GM20431 (cell line): ENCODE measurements around the gene APLP2.
"Not testable (repeated sequence)": the region's sequence is repeated elsewhere in the genome, so short reads cannot be mapped to it uniquely, and the experiment has no call there.

Experiments used
- in situ Hi-C: fragments of 300-500 bp; cut with MseI, MboI; formaldehyde crosslinking; loops from one replicate; pipeline ENCODE4 v1.15.0; 2020; ENCODE audit warnings: low sequenced_read_pairs; ENCODE audit not compliant: unreplicated experiment

The APLP2 gene

GRCh38 chr11:130162733-130163132, 93.0 kb downstream of the APLP2 start:
- in situ Hi-C loops = no loop called here

- in situ Hi-C loops = no loop called here
Measured at GRCh38 chr11:130163346-130164220, 93.9 kb downstream of the APLP2 start.

GRCh38 chr11:130164221-130164570, 94.5 kb downstream of the APLP2 start:
- in situ Hi-C loops = no loop called here

- in situ Hi-C loops = no loop called here
Measured at GRCh38 chr11:130165601-130166456, 96.1 kb downstream of the APLP2 start.

- in situ Hi-C loops = no loop called here
Measured at GRCh38 chr11:130166457-130166784, 96.7 kb downstream of the APLP2 start.

GRCh38 chr11:130167146-130167545, 97.5 kb downstream of the APLP2 start:
- in situ Hi-C loops = no loop called here

- in situ Hi-C loops = no loop called here
Measured at GRCh38 chr11:130168105-130168504, 98.4 kb downstream of the APLP2 start.

- in situ Hi-C loops = no loop called here
Measured at GRCh38 chr11:130170345-130170744, 100.7 kb downstream of the APLP2 start.

GRCh38 chr11:130171534-130171933, 101.8 kb downstream of the APLP2 start:
- in situ Hi-C loops = no loop called here

GRCh38 chr11:130172001-130172400, 102.3 kb downstream of the APLP2 start:
- in situ Hi-C loops = not testable (repeated sequence)

- in situ Hi-C loops = no loop called here
Measured at GRCh38 chr11:130174642-130175041, 104.9 kb downstream of the APLP2 start.

- in situ Hi-C loops = no loop called here
Measured at GRCh38 chr11:130175898-130176297, 106.2 kb downstream of the APLP2 start.

- in situ Hi-C loops = no loop called here
Measured at GRCh38 chr11:130177782-130178181, 108.1 kb downstream of the APLP2 start.

GRCh38 chr11:130178441-130179339, 109.0 kb downstream of the APLP2 start:
- in situ Hi-C loops = no loop called here

- in situ Hi-C loops = no loop called here
Measured at GRCh38 chr11:130179396-130180306, 110.0 kb downstream of the APLP2 start.

GRCh38 chr11:130180491-130180890, 110.8 kb downstream of the APLP2 start:
- in situ Hi-C loops = no loop called here

- in situ Hi-C loops = no loop called here
Measured at GRCh38 chr11:130180896-130181294, 111.2 kb downstream of the APLP2 start.

GRCh38 chr11:130181295-130182272, 111.9 kb downstream of the APLP2 start:
- in situ Hi-C loops = no loop called here
